ENCODE measurements around the gene CASP2. TPM values are rescaled to one million over a fixed set of nuclear protein-coding genes. Genes with fewer than 3 reads are reported as not detected.

Gene CASP2
- total RNA-seq, result 18.8 and 21.4 TPM in 2 replicates

GRCh38 chr7:143287935-143288826 is at the start of gene CASP2:
Gene CASP2, plus strand, starts transcription at chr7:143288351. Its CDS starts 105 bp downstream, at chr7:143288456.

DNA sequence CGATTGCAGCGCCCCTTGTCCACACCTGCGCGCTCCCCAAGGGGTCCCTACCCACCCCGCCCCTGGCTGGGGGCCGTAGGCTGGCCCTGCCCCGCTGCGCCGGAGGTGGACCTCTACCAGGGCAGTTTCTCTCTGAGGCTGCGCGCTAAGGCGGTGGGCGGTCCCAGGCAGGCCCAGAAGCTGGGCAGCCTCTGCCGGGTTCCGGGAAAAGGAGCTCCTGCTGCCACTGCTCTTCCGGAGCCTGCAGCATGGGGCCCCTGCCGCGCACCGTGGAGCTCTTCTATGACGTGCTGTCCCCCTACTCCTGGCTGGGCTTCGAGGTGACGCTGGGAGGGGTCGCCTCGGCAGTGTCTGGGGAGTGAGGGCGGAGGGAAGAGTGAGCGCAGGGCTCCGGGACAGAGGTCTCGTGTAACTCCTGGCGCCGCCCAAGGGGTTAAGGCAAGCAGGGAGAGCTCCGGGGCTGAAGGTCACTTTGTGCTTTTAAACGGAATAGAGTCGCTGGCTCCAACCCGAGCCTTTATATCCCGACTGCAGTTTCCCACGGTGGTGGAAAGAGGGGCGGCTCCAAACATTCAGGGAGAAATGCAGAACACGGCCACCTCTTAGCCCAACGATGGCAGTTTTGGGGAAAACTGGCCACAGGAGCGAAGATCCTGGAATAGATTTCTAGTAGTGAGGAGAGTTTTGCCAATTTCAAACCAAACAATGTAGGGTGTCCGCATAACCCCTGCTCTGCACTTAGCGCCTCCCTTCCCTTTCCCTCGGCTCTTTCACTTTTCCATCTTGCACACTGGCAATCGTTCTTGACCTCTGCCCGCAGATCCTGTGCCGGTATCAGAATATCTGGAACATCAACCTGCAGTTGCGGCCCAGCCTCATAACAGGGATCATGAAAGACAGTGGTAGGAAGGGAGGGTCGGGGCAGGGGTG is 24.6 kb upstream of the CASP2 start, which contains the start of gene GSTK1:
TSS of gene GSTK1 (plus strand) at position 176 of the 930 bp plus-strand sequence. CDS start at position 249, 73 bp downstream.

DNA sequence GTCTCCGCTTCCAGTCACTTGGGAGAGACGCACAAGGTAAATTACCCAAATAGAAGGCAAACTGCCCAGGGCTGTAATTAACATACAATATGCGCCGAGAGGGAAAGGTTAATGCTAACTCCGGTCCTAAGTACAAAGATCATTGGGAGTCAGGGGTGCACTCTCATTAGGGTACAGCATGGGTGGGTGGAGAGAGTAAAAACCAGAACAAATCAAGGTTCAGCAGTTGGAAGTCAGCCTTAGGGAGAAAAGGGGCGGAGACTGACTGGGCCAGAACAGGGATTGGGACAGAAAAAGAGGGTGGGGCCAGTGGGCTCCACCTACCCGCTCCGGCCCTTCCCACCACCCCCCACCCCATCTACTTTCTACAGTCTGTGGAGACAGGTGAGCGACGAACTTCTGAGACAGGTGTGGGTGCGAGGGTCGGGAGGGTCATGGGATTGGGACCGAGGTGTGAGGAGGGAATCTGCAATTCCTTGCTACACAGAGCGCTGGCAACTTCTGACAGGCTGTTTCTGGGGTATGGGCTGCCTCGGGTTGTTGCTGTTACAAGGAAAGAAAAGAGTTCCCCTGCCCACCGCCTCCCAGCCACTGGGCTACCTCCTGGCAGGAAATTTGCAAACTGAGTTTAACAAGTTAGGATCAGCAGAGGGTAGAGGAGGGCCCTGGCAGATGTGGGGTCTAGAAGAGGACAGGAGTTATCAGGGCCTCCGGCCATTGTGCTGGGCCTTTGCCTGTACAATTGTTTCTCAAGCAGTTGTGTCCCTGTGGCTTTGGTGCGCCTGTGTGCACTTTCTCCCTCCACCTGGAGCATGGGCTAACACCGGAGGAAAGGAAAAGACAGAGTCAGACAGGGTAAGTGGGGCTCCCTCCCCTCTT is 3.3 kb upstream of the CASP2 start, which contains the start of gene TMEM139:
TSS of gene TMEM139 (plus strand) at position 368 of the 879 bp plus-strand sequence. CDS start 1,000 bp downstream, outside the sequence.

DNA sequence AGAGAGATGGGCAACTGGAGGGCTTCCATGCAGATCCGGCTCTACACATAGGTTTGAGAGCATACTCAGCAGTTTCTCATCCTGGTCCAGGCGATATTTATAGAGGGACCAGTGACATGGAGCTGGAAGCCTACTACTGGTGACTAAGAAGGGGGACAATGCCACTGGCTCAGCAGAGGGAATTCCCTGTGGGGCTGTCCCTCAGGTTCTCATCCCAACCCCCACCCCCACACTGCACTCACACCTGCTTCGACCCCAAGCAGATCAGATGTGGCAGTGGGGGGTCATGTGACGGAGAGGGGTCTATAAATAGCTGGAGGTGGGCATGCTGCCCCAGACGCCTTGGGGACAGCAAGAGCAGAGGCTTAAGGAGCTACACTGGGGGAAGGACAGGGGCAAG is 27.6 kb downstream of the CASP2 start, which contains the start of gene CLCN1:
TSS of gene CLCN1 (plus strand) at position 336 of the 400 bp plus-strand sequence. CDS start 102 bp downstream, outside the sequence.

Other genes starting within 250 kb of the CASP2 start
- not detected in 2 replicates for gene OR6V1, start 236.0 kb upstream of the CASP2 start, total RNA-seq
- gene PIP, start 156.3 kb upstream of the CASP2 start, total RNA-seq, result not detected in 2 replicates
- not detected in 2 replicates for gene TAS2R39, start 104.9 kb upstream of the CASP2 start, total RNA-seq
- gene TAS2R40, start 66.3 kb upstream of the CASP2 start, total RNA-seq, result not detected in 2 replicates
- 61.1 and 78.7 TPM in 2 replicates for gene GSTK1, start 24.9 kb upstream of the CASP2 start, total RNA-seq
- under 0.01 and 0.61 TPM in 2 replicates for gene TMEM139, start 3.4 kb upstream of the CASP2 start, total RNA-seq
- gene CLCN1, start 27.8 kb downstream of the CASP2 start, total RNA-seq, result not detected in 2 replicates
- 1.3 and 1.4 TPM in 2 replicates for gene FAM131B, start 74.4 kb downstream of the CASP2 start, total RNA-seq
- 23.9 and 29.9 TPM in 2 replicates for gene ZYX, start 93.0 kb downstream of the CASP2 start, total RNA-seq
- gene EPHA1, start 120.5 kb downstream of the CASP2 start, total RNA-seq, result not detected in 2 replicates
- gene TAS2R60, start 155.1 kb downstream of the CASP2 start, total RNA-seq, result not detected in 2 replicates
- not detected in 2 replicates for gene TAS2R41, start 189.5 kb downstream of the CASP2 start, total RNA-seq